Thyroid gland (tissue), 4 donors: ENCODE data around the gene SPIB. TPM values are rescaled to one million over a fixed set of nuclear protein-coding genes. Genes with fewer than 3 reads are reported as not detected.

Source experiments
- DNase-seq, 2 donors: peaks; one replicate each; pipeline ENCODE4 v3.0.0-alpha.2; 2019
- H3K27ac ChIP-seq, 3 donors: fragments of 200-600 bp; sonication (generic); 1 replicate in 2 of 3; 2 replicates in 1 of 3; pipeline ENCODE4 v1.5.1; 2016 to 2019; ENCODE audit warnings: mild to moderate bottlenecking in 1 of 3, moderate library complexity in 1 of 3
- H3K27me3 ChIP-seq: fragments of 200-600 bp; sonication (generic); one replicate; pipeline ENCODE4 v1.5.1; 2019
- H3K36me3 ChIP-seq, 2 donors: fragments of 200-600 bp; sonication (generic); one replicate each; pipeline ENCODE4 v1.5.1; 2016 to 2019
- H3K4me1 ChIP-seq, 2 donors: fragments of 200-600 bp; sonication (generic); one replicate each; pipeline ENCODE4 v1.5.1; 2017 to 2019
- H3K4me3 ChIP-seq, 3 donors: fragments of 200-600 bp; sonication (generic); replicated peaks in 1 of 3; 1 replicate in 2 of 3; 2 replicates in 1 of 3; pipeline ENCODE4 v1.5.1; 2016; ENCODE audit warnings: mild to moderate bottlenecking in 1 of 3
- H3K9me3 ChIP-seq: fragments of 200-600 bp; sonication (generic); one replicate; pipeline ENCODE4 v1.5.1; 2017
- POLR2A ChIP-seq, 2 donors: fragments of 450-650 bp; IDR thresholded peaks; one replicate each; pipeline ENCODE4 v1.6.1; 2017; ENCODE audit warnings: antibody characterized with exemption in 2 of 2, mild to moderate bottlenecking in 2 of 2, moderate library complexity in 1 of 2
- WGBS, 2 donors: methylation state at CpG; one replicate each; pipeline ENCODE4 v1.1.5; 2017; 5-methylcytosine and 5-hydroxymethylcytosine counted together
- intact Hi-C: fragments of 100-400 bp; cut with DNase I; formaldehyde crosslinking; loops from one replicate; pipeline ENCODE4 v1.15.1; 2023
- total RNA-seq, 4 donors: library from RNA; depleted of rRNA; stranded (reverse); fragments of >200 nt; gene quantifications; one replicate each; pipeline ENCODE4 v1.2.3, GENCODE V29; 2016
- TF ChIP-seq, protein P1 (sequence below), 6 experiments: fragments of 200-600 bp in 3 of 6; fragments of 450-650 bp in 3 of 6; sonication (generic) in 3 of 6; IDR thresholded peaks; one replicate each; pipeline ENCODE4 v1.5.1; 2016 to 2019; ENCODE audit warnings: antibody characterized with exemption in 6 of 6, mild to moderate bottlenecking in 2 of 6, inconsistent platforms in 1 of 6, moderate library complexity in 1 of 6

Gene SPIB
- total RNA-seq = not detected

DNA sequence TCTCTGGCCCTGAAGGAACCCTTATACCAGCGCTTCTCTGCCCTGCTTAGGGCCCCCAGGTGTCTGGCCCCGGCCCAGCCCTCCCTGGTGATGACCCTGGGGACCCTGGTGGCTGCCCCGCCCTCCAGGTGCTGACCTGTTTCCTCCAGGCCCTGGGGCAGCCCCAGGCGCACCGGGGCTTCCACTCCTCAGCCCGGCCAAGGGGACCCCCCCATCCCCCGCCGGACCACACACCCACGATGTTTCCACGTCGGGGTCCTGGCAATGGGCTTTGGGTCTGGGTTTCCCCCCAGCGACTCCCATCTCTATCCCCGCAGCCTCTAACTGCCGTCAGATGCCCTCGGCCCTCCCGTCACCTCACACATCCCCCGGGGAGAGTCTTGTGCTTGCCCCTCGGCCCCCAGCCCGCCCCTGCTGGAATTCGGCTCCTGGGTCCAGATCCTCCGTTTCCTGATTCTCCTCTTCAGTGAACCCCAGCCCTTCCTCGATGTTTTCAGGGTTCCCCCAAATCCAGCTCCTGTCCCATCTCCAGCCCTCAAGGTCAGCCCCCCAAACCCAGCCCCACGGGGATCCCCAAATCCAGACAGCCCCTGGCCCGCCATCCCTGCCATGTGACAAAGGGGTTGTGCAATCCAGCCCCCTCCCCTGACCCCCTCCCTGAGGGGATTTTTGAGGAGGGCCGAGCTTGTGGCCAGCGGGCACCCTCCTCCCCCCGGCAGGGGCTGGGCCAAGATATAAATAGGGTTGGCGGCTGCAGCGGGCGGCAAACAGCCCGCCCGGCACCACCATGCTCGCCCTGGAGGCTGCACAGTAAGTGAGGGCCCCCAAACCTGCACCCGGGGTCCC, at the start of gene SPIB:
SPIB (plus strand) TSS at position 763 of the 846 bp plus-strand sequence; CDS start at position 788, 25 bp downstream.
- H3K9me3 ChIP-seq = no peaks in the 10 kb centered on the region
- intact Hi-C loops = loop anchor here (5.0 kb wide), 1 partner anchor 56 kb away; no protein-coding TSS in a partner anchor
- no peak within 1 kb of the TSS for H3K27ac ChIP-seq
- whole genome bisulfite sequencing, 2 donors = 22 to 26% methylated on average over 12 to 34 of the region's 34 CpGs
- H3K27me3 ChIP-seq = peaks cover 13% of the 10 kb centered on the region
- H3K36me3 ChIP-seq = no peaks in the 10 kb centered on the region
- no peak for TF ChIP-seq POLR2A (IDR thresholded peaks at IDR 0.05)
- TF ChIP-seq, protein P1, sequence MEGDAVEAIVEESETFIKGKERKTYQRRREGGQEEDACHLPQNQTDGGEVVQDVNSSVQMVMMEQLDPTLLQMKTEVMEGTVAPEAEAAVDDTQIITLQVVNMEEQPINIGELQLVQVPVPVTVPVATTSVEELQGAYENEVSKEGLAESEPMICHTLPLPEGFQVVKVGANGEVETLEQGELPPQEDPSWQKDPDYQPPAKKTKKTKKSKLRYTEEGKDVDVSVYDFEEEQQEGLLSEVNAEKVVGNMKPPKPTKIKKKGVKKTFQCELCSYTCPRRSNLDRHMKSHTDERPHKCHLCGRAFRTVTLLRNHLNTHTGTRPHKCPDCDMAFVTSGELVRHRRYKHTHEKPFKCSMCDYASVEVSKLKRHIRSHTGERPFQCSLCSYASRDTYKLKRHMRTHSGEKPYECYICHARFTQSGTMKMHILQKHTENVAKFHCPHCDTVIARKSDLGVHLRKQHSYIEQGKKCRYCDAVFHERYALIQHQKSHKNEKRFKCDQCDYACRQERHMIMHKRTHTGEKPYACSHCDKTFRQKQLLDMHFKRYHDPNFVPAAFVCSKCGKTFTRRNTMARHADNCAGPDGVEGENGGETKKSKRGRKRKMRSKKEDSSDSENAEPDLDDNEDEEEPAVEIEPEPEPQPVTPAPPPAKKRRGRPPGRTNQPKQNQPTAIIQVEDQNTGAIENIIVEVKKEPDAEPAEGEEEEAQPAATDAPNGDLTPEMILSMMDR (IDR thresholded peaks at IDR 0.05) = no peak
- no peak for DNase-seq
- no peak within 1 kb of the TSS for H3K4me3 ChIP-seq
- H3K4me1 ChIP-seq = peaks cover 0 to 6% of the 10 kb centered on the region in 2 donors

DNA sequence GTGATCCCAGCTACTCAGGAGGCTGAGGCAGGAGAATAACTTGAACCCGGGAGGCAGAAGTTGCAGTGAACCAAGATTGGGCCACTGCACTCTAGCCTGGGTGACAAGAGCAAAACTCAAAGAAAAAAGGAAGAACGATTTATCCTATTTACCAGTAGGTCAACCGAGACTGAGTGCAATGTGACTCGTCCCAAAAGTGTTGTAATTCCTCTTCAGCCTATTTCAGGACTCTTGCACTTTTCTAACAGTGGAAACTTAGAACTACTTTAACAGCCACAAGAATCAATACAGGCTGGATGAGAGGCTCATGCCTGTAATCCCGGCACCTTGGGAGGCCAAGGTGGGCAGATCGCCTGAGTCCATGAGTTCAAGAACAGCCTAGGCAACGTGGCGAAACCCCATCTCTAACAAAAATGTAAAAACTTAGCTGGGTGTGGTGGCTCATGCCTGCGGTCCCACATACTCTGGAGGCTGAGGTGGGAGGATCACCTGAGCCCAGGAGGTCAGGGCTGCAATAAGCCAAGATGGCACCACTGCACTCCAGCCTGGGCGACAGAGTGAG, 46.7 kb upstream of the SPIB start:
- Histone ChIP-seq H3K36me3 (no peaks in the 10 kb centered on the region), H3K4me3 (no peak overlapping the region), H3K27me3 (no peaks in the 10 kb centered on the region), H3K9me3 (no peaks in the 10 kb centered on the region), H3K27ac (peak overlapping the region in 2 of 3 donors; percentile 70 to 75), H3K4me1 (peaks cover 2 to 40% of the 10 kb centered on the region in 2 donors)
- no peak for TF ChIP-seq POLR2A (IDR thresholded peaks at IDR 0.05)
- TF ChIP-seq, protein P1 (IDR thresholded peaks at IDR 0.05) = no peak
- intact Hi-C loops = no loop called here
- no peak for DNase-seq
- WGBS, 2 donors = 66 to 67% methylated on average over 10 of the region's 10 CpGs

GRCh38 chr19:50376166-50377050, 42.3 kb upstream of the SPIB start, which contains the start of gene NR1H2:
Gene NR1H2 (plus strand): TSS chr19:50376457. CDS start chr19:50377606, 1,149 bp downstream.
- Histone ChIP-seq H3K4me3 (peak within 1 kb of the TSS in 2 of 3 donors; percentile 90 to 96), H3K36me3 (peaks cover 39 to 42% of the 10 kb centered on the region in 2 donors), H3K9me3 (no peaks in the 10 kb centered on the region), H3K27me3 (no peaks in the 10 kb centered on the region), H3K4me1 (peaks cover 5 to 32% of the 10 kb centered on the region in 2 donors), H3K27ac (peak within 1 kb of the TSS; percentile 93 to 99 (median 97))
- intact Hi-C loops = no loop called here
- TF ChIP-seq POLR2A (IDR thresholded peaks at IDR 0.05) = peak in 1 of 2 donors; percentile 77
- TF ChIP-seq, protein P1 (IDR thresholded peaks at IDR 0.05) = no peak
- DNase-seq = peak; percentile 94 to 95
- whole genome bisulfite sequencing, 2 donors = 1 to 4% methylated on average over 58 to 62 of the region's 67 CpGs

GRCh38 chr19:50377051-50377461, 41.7 kb upstream of the SPIB start:
- intact Hi-C loops = no loop called here
- 46 to 51% methylated on average over 7 of the region's 7 CpGs for WGBS, 2 donors
- H3K36me3 ChIP-seq = peaks cover 46 to 48% of the 10 kb centered on the region in 2 donors
- no peaks in the 10 kb centered on the region for H3K9me3 ChIP-seq
- H3K27ac ChIP-seq = no peak overlapping the region
- DNase-seq = peak; percentile 39
- no peak for TF ChIP-seq POLR2A (IDR thresholded peaks at IDR 0.05)
- TF ChIP-seq, protein P1 (IDR thresholded peaks at IDR 0.05) = no peak
- peak overlapping the region in 1 of 3 donors; percentile 90 for H3K4me3 ChIP-seq
- H3K27me3 ChIP-seq = no peaks in the 10 kb centered on the region
- peaks cover 5 to 31% of the 10 kb centered on the region in 2 donors for H3K4me1 ChIP-seq
